GM23338 (cell line): ENCODE results near the gene ITGA3. TPM values are rescaled to one million over a fixed set of nuclear protein-coding genes. Genes with fewer than 3 reads are reported as not detected.

ENCODE experiments used
- ATAC-seq: fragments of 200-7000 bp; cut with Tn5 transposase; 3 replicates; pipeline ENCODE4 v1.9.1; 2020
- DNase-seq: peaks from one replicate; pipeline ENCODE4 v3.0.0-alpha.2; 2015; ENCODE audit warnings: low spot score
- H2AFZ ChIP-seq: fragments of 200-600 bp; sonication (generic); 2 replicates; pipeline ENCODE4 v1.8.0; 2016; ENCODE audit warnings: antibody characterized with exemption, mild to moderate bottlenecking, moderate library complexity
- H3F3A ChIP-seq: fragments of 200-600 bp; sonication (generic); replicated peaks from 2 replicates; pipeline ENCODE4 v1.8.0; 2017; ENCODE audit warnings: antibody characterized with exemption, mixed run types, low read depth
- H3K27ac ChIP-seq: fragments of 200-600 bp; sonication (generic); 2 replicates; pipeline ENCODE4 v1.6.1; 2016; ENCODE audit warnings: low read depth
- H3K27me3 ChIP-seq: fragments of 200-600 bp; sonication (generic); 2 replicates; pipeline ENCODE4 v1.8.0; 2016; ENCODE audit warnings: mild to moderate bottlenecking, mixed run types, moderate library complexity; ENCODE audit not compliant: insufficient read depth
- H3K36me3 ChIP-seq: fragments of 200-600 bp; sonication (generic); 2 replicates; pipeline ENCODE4 v1.8.0; 2016; ENCODE audit warnings: mild to moderate bottlenecking; ENCODE audit not compliant: insufficient read depth
- H3K4me1 ChIP-seq: fragments of 200-600 bp; sonication (generic); 2 replicates; pipeline ENCODE4 v1.8.0; 2016; ENCODE audit warnings: mild to moderate bottlenecking, moderate library complexity; ENCODE audit not compliant: insufficient read depth
- H3K4me2 ChIP-seq: fragments of 200-600 bp; sonication (generic); 2 replicates; pipeline ENCODE4 v1.7.1; 2017; ENCODE audit warnings: mixed run types
- H3K4me3 ChIP-seq: fragments of 200-600 bp; sonication (generic); 2 replicates; pipeline ENCODE4 v1.6.1; 2016; ENCODE audit warnings: mixed run types
- H3K79me2 ChIP-seq: fragments of 200-600 bp; sonication (generic); replicated peaks from 2 replicates; pipeline ENCODE4 v1.8.0; 2017; ENCODE audit warnings: mild to moderate bottlenecking; ENCODE audit not compliant: insufficient read depth
- H3K9me2 ChIP-seq: fragments of 200-600 bp; sonication (generic); 2 replicates; pipeline ENCODE4 v1.8.0; 2017; ENCODE audit not compliant: insufficient read depth
- H4K20me1 ChIP-seq: fragments of 200-600 bp; sonication (generic); replicated peaks from 2 replicates; pipeline ENCODE4 v1.8.0; 2017; ENCODE audit warnings: mild to moderate bottlenecking; ENCODE audit not compliant: insufficient read depth
- H3K27ac Mint-ChIP-seq: 2 replicates; pipeline ENCODE4 v1.8.0; 2020; ENCODE audit warnings: inconsistent platforms, mild to moderate bottlenecking, moderate library complexity, mixed read lengths
- H3K27me3 Mint-ChIP-seq: 3 replicates; pipeline ENCODE4 v1.8.0; 2022; ENCODE audit warnings: low read depth, mild to moderate bottlenecking, moderate library complexity, mixed read lengths, inconsistent platforms; ENCODE audit not compliant: insufficient read depth, poor library complexity
- H3K36me3 Mint-ChIP-seq: 3 replicates; pipeline ENCODE4 v1.8.0; 2021; ENCODE audit warnings: low read depth, mild to moderate bottlenecking, inconsistent platforms, moderate library complexity, mixed read lengths
- H3K4me1 Mint-ChIP-seq: 3 replicates; pipeline ENCODE4 v1.8.0; 2020; ENCODE audit warnings: mild to moderate bottlenecking, inconsistent platforms, mixed read lengths
- H3K4me3 Mint-ChIP-seq: 3 replicates; pipeline ENCODE4 v1.8.0; 2021; ENCODE audit warnings: moderate library complexity, mild to moderate bottlenecking, inconsistent platforms, mixed read lengths
- H3K9me3 Mint-ChIP-seq: 3 replicates; pipeline ENCODE4 v1.8.0; 2020; ENCODE audit warnings: moderate library complexity, mild to moderate bottlenecking, inconsistent platforms, mixed read lengths
- CREB1 ChIP-seq: fragments of 250-450 bp; sonication (Bioruptor Pico); IDR thresholded peaks from 2 replicates; pipeline ENCODE4 v1.5.0; 2020; ENCODE audit warnings: low read depth, mild to moderate bottlenecking, moderate library complexity
- CTCF ChIP-seq, 2 experiments: fragments of 200-600 bp in 1 of 2; sonication (generic) in 1 of 2; conservative IDR thresholded peaks; 2 replicates each; pipeline versions ENCODE4 v1.5.1 to v1.6.1; 2016 to 2017; ENCODE audit warnings: antibody characterized with exemption in 2 of 2, low read depth in 2 of 2, mild to moderate bottlenecking in 2 of 2, moderate library complexity in 1 of 2
- ETS1 ChIP-seq: IDR thresholded peaks from 2 replicates; pipeline ENCODE4 v1.6.1; 2016; ENCODE audit warnings: antibody characterized with exemption
- EZH2 ChIP-seq: fragments of 200-600 bp; sonication (generic); IDR thresholded peaks from one replicate; pipeline ENCODE4 v1.8.0; 2017; ENCODE audit warnings: antibody characterized with exemption, mild to moderate bottlenecking, low read depth; ENCODE audit not compliant: unreplicated experiment
- EZH2phosphoT487 ChIP-seq: fragments of 200-600 bp; sonication (generic); IDR thresholded peaks from one replicate; pipeline ENCODE4 v1.8.1; 2018; ENCODE audit warnings: antibody characterized with exemption; ENCODE audit not compliant: unreplicated experiment
- JUNB ChIP-seq: IDR thresholded peaks from one replicate; pipeline ENCODE4 v1.6.1; 2016; ENCODE audit warnings: antibody characterized with exemption; ENCODE audit not compliant: unreplicated experiment
- NANOG ChIP-seq: IDR thresholded peaks from 2 replicates; pipeline ENCODE4 v1.6.1; 2016; ENCODE audit warnings: antibody characterized with exemption, borderline replicate concordance
- POLR2AphosphoS5 ChIP-seq: IDR thresholded peaks from 2 replicates; pipeline ENCODE4 v1.6.1; 2016; ENCODE audit warnings: antibody characterized with exemption, low read depth
- REST ChIP-seq: IDR thresholded peaks from one replicate; pipeline ENCODE4 v1.6.1; 2018; ENCODE audit warnings: antibody characterized with exemption; ENCODE audit not compliant: unreplicated experiment
- STAT1 ChIP-seq: IDR thresholded peaks from one replicate; pipeline ENCODE4 v1.6.1; 2016; ENCODE audit warnings: antibody characterized with exemption; ENCODE audit not compliant: unreplicated experiment
- ZNF114 ChIP-seq: fragments of 250-450 bp; sonication (Bioruptor Pico); IDR thresholded peaks from 2 replicates; pipeline ENCODE4 v1.5.0; 2020; ENCODE audit warnings: mild to moderate bottlenecking, moderate library complexity
- ZNF331 ChIP-seq: fragments of 250-450 bp; sonication (Bioruptor Pico); IDR thresholded peaks from 2 replicates; pipeline ENCODE4 v1.5.0; 2020; ENCODE audit warnings: low read depth, mild to moderate bottlenecking, moderate library complexity
- ZNF462 ChIP-seq: fragments of 250-450 bp; sonication (Bioruptor Pico); IDR thresholded peaks from 2 replicates; pipeline ENCODE4 v1.5.0; 2020; ENCODE audit warnings: mild to moderate bottlenecking, moderate library complexity
- polyA plus RNA-seq: library from polyadenylated mRNA; unstranded; fragments of >200 nt; fragmentation: Nextera tagmentation; extraction: Ambion mirVana; gene quantifications from 2 replicates; pipeline ENCODE4 v1.2.1, GENCODE V29; 2016
- total RNA-seq: library from RNA; depleted of rRNA; stranded (reverse); fragments of >200 nt; shearing (Covaris generic); gene quantifications from 2 replicates; pipeline ENCODE4 v1.2.3, GENCODE V29; 2014

Gene ITGA3
- total and polyA plus RNA-seq, 2 experiments from 2014 or later: 9.6 to 28.3 TPM

GRCh38 chr17:50048146-50048720 is 7.7 kb upstream of the ITGA3 start:
- Histone ChIP-seq H3K27ac (no peak overlapping the region), H3K9me2 (no peaks in the 10 kb centered on the region), H3K36me3 (no peaks in the 10 kb centered on the region), H4K20me1 (no peaks in the 10 kb centered on the region), H3K4me2 (no peak overlapping the region), H3F3A (no peaks in the 10 kb centered on the region), H3K4me3 (no peak overlapping the region), H3K27me3 (no peaks in the 10 kb centered on the region), H3K79me2 (no peaks in the 10 kb centered on the region), H3K4me1 (peaks cover 20% of the 10 kb centered on the region; the same call in 1 of the 2 replicates), H2AFZ (no peak overlapping the region)
- Mint-ChIP-seq H3K4me3 (no peak overlapping the region), H3K4me1 (peaks cover 43% of the 10 kb centered on the region), H3K36me3 (no peaks in the 10 kb centered on the region; the same call in 2 of the 3 replicates), H3K27ac (no peak overlapping the region), H3K27me3 (peaks cover 22% of the 10 kb centered on the region), H3K9me3 (no peaks in the 10 kb centered on the region)
- no peak for DNase-seq
- no peak for ATAC-seq
- no peak for TF ChIP-seq CTCF (conservative IDR thresholded peaks at IDR 0.05; ENCODE audit: low read depth in 2 of 2)
- no peak for TF ChIP-seq CREB1 (CRISPR knock-in tag)
- TF ChIP-seq EZH2: no peak
- TF ChIP-seq NANOG: no peak
- no peak for TF ChIP-seq ZNF462
- TF ChIP-seq STAT1: no peak
- no peak for TF ChIP-seq ZNF114 (CRISPR knock-in tag)
- TF ChIP-seq REST: no peak
- no peak for TF ChIP-seq EZH2phosphoT487
- no peak for TF ChIP-seq POLR2AphosphoS5
- TF ChIP-seq ETS1: no peak
- no peak for TF ChIP-seq JUNB
- no peak for TF ChIP-seq ZNF331
